GM12873 (cell line): Measurements from ENCODE around the gene OR10AD1.

Source experiments
- CTCF ChIP-seq: IDR thresholded peaks from 2 replicates; pipeline ENCODE4 v1.5.1; 2012; ENCODE audit warnings: low read depth, mild to moderate bottlenecking, moderate library complexity, low read length, control low read depth; ENCODE audit not compliant: insufficient read depth; ENCODE audit errors: missing control alignments

The OR10AD1 gene

DNA sequence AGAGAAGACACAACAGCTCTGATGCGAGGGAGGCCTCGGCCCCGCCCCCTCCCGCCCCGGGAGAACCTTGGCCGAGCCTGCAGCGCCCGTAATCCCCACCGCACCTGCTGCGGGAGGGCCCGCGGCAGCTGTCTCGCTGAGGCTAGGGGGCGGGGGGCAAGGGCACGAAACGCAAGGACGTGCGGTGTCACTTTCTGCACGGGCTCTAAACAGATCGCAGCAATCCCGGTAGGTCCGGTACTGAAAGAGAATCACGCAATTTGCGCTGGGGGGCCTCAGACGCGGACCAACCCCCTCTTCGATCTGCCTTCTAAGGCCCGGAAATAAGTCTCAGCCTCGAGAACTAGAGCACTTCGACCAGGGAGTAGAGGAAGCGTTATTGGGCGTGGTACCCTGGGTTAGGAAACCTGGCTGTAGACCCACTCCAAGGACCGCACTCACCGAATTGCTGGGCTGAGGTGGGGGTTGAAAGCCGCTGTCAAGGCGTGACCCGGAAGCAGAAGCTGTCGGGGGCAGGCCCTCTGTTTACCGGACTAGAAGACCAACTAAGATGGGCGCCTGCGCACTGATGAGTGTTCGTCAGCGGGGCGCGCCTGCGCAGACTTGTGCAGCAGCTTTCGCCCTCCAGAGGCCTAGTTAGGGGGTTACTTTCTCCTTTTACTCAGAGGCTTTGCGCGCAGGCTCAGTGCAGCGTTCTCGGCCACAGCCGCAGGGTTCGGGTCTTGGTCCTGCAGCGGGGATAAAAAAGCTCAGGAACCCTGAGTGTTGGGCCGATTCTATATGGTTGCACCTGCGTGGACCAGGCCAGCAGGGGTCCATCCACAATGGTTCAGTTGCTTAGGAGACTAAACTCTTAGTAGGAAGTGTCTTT is 45.8 kb downstream of the OR10AD1 start, which contains the start of gene ASB8:
Gene ASB8 (minus strand): TSS at position 498 of the 871 bp plus-strand sequence. CDS start 4,019 bp downstream, outside the sequence.
- TF ChIP-seq CTCF: peak; percentile 61

GRCh38 chr12:48156652-48157017 is 46.5 kb downstream of the OR10AD1 start:
- no peak for TF ChIP-seq CTCF
